Naive B cell (primary cell): ENCODE results near the gene SSH2. TPM values are rescaled to one million over a fixed set of nuclear protein-coding genes. Genes with fewer than 3 reads are reported as not detected.
A peak's percentile ranks its signal among the peaks of the same experiment; 100 is the strongest.

ENCODE experiments used
- ATAC-seq, 2 donors: fragments of 150-1000 bp; cut with Tn5 transposase; 2 replicates each; pipeline ENCODE4 v1.10.0; 2021; ENCODE audit warnings: low read depth in 2 of 2, mild to moderate bottlenecking in 2 of 2, moderate library complexity in 2 of 2
- DNase-seq: peaks from one replicate; pipeline ENCODE4 v3.0.0; 2022
- H3K27ac Mint-ChIP-seq, 6 donors: one replicate each; pipeline ENCODE4 v1.8.0; 2020 to 2022; ENCODE audit warnings: mild to moderate bottlenecking in 6 of 6, mixed read lengths in 6 of 6, moderate library complexity in 5 of 6, inconsistent platforms in 2 of 6
- H3K27me3 Mint-ChIP-seq, 3 donors: one replicate each; pipeline ENCODE4 v1.8.0; 2021 to 2022; ENCODE audit warnings: mixed read lengths in 3 of 3, mild to moderate bottlenecking in 1 of 3
- H3K36me3 Mint-ChIP-seq, 2 donors: one replicate each; pipeline ENCODE4 v1.8.0; 2020 to 2022; ENCODE audit warnings: mixed read lengths in 2 of 2, inconsistent platforms in 1 of 2, mild to moderate bottlenecking in 1 of 2
- H3K4me1 Mint-ChIP-seq, 3 donors: one replicate each; pipeline ENCODE4 v1.8.0; 2020 to 2022; ENCODE audit warnings: mixed read lengths in 3 of 3, inconsistent platforms in 1 of 3, mild to moderate bottlenecking in 1 of 3, moderate library complexity in 1 of 3
- H3K4me3 Mint-ChIP-seq, 8 donors: one replicate each; pipeline ENCODE4 v1.8.0; 2020 to 2022; ENCODE audit warnings: mild to moderate bottlenecking in 8 of 8, mixed read lengths in 8 of 8, moderate library complexity in 8 of 8, inconsistent platforms in 2 of 8
- H3K9me3 Mint-ChIP-seq, 7 donors: one replicate each; pipeline ENCODE4 v1.8.0; 2020 to 2022; ENCODE audit warnings: mixed read lengths in 7 of 7, mild to moderate bottlenecking in 5 of 7, inconsistent platforms in 2 of 7, moderate library complexity in 1 of 7
- polyA plus RNA-seq, 6 donors: library from polyadenylated mRNA; unstranded; fragments of 300-500 nt; fragmentation: Illumina TruSeq; gene quantifications; one replicate each; pipeline ENCODE4 v1.2.3, GENCODE V29; 2021; ENCODE audit warnings: low read depth in 6 of 6

The SSH2 gene
- polyA plus RNA-seq, 6 donors from 2014 or later = 46.3 to 96.7 (median 65.5) TPM

DNA sequence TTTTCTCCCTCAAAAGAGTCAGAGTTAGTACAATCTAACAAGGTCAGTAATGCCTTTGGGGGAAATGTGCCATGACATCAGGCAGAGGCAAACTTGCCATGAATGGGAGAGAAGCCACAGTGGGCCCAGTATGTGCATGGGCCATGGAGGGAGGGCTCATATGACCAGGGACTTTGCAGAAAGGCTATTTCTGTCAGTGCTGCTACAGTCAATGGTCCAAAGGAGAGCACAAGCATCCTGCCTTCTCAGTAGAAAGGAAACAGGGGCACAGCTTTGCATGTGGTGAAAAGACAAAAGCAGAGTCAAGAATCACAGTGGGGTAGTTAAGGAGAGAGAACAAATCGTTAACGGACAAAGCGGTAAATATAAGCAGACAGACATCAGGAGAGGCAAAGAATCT is 296.1 kb downstream of the SSH2 start:
- ATAC-seq = no peak
- H3K36me3 Mint-ChIP-seq = peaks cover 13 to 25% of the 10 kb centered on the region in 2 donors
- no peaks in the 10 kb centered on the region for H3K27me3 Mint-ChIP-seq
- H3K27ac Mint-ChIP-seq = peak overlapping the region in 3 of 6 donors; percentile 11 to 91 (median 37)
- DNase-seq = no peak
- H3K4me1 Mint-ChIP-seq = peaks cover 10 to 23% (median 11%) of the 10 kb centered on the region in 3 donors
- no peak overlapping the region for H3K4me3 Mint-ChIP-seq
- H3K9me3 Mint-ChIP-seq = no peaks in the 10 kb centered on the region

DNA sequence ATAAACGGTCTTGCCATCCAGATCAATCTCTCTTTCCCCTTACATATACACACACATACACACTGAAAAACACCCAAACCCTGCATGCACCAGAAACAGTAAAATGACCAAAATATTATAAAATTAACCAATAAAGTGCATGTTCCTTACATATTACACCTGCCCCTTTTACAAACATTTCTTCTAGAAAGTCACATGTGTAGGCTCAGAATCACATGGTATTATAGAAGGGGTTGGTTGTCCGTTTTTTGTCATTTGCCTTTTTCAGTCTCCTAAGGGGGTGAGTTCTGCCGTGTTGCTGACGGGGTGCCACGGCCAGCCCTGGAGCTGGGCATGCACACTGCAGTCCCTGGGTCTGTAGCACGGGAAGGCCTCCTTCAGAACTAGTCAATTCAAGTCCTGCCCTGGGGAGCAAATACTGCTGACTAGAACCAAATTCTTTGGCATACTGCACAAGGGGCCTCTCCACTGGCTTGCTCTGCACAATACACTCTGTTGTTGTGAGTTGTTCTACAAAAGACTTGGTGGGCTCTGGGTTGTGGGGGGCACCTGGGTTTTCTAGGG is 299.3 kb downstream of the SSH2 start:
- Mint-ChIP-seq H3K4me3 (no peak overlapping the region), H3K36me3 (peaks cover 13 to 17% of the 10 kb centered on the region in 2 donors), H3K4me1 (peaks cover 14 to 26% (median 24%) of the 10 kb centered on the region in 3 donors), H3K9me3 (no peaks in the 10 kb centered on the region), H3K27me3 (no peaks in the 10 kb centered on the region), H3K27ac (peak overlapping the region in 4 of 6 donors; percentile 33 to 85 (median 76))
- ATAC-seq (no peak), DNase-seq (no peak)

DNA sequence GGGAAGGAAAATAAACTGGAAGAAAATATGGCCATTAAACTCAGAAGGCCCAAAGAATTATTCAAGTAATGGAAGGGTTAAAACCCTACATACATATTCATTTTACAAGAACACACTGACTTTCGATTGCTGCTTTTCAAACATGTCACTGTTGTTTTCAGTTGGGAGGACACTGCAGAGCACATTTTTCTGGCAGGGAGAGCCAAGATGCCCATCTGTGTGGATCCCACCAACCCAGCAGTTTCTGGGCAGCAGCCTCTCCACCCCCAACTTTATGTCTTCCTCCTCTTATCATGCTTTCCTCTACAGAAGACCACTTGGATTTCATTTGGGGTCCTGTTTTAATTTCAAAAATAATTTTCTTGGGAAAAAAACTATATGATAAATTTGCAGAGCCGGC is 300.2 kb downstream of the SSH2 start:
- no peak overlapping the region for H3K4me3 Mint-ChIP-seq
- peak overlapping the region in 2 of 6 donors; percentile 32 to 72 for H3K27ac Mint-ChIP-seq
- no peaks in the 10 kb centered on the region for H3K27me3 Mint-ChIP-seq
- ATAC-seq (no peak), DNase-seq (no peak)
- no peaks in the 10 kb centered on the region for H3K9me3 Mint-ChIP-seq
- peaks cover 14 to 26% (median 23%) of the 10 kb centered on the region in 3 donors for H3K4me1 Mint-ChIP-seq
- H3K36me3 Mint-ChIP-seq = peaks cover 13 to 17% of the 10 kb centered on the region in 2 donors

DNA sequence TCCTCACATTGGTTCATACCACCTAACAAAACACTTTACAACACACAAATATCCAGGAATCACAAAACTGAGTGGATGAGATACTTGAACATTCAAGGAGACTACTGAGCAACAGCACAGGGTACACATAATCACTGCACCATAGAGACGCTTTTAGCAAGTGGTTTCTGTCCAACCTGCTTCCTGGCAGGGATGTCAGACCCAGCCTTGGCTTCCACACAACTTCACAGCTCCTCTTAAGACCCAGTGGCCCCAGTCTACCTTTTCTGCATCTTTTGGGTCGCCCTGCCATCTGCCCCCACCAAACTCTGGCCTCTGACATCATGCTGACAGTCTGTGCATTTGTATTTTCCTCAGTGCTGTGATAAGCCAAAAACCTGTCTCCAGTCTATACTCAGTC is 301.4 kb downstream of the SSH2 start:
- Mint-ChIP-seq H3K4me1 (peaks cover 9 to 28% (median 20%) of the 10 kb centered on the region in 3 donors), H3K4me3 (peak overlapping the region in 1 of 8 donors; percentile 21), H3K36me3 (peaks cover 11 to 13% of the 10 kb centered on the region in 2 donors), H3K27me3 (no peaks in the 10 kb centered on the region), H3K27ac (peak overlapping the region in 5 of 6 donors; percentile 65 to 84 (median 75)), H3K9me3 (no peaks in the 10 kb centered on the region)
- DNase-seq (no peak), ATAC-seq (no peak)

DNA sequence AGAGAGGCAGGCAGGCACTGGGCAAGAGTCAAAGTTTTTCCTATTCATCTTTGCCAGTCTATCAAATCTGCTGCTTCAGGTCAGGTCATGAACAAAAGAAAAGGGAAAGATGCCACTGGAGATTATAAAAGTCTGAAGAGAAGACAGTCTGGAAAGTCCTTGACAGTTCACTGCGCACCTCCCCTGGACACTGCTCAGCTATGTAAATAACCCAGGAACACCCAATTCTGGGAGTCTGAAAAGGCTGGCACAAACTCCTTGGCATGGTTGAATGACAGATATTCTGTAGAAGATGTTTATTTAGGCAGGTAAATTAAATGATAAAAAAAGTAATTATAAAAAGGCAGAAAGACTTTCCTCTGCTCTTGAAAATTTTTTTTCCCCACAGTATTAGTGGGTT is 302.1 kb downstream of the SSH2 start:
- no peaks in the 10 kb centered on the region for H3K27me3 Mint-ChIP-seq
- no peaks in the 10 kb centered on the region for H3K9me3 Mint-ChIP-seq
- no peak for ATAC-seq
- DNase-seq = no peak
- H3K4me3 Mint-ChIP-seq = no peak overlapping the region
- H3K36me3 Mint-ChIP-seq = peaks cover 10 to 13% of the 10 kb centered on the region in 2 donors
- peaks cover 12 to 34% (median 27%) of the 10 kb centered on the region in 3 donors for H3K4me1 Mint-ChIP-seq
- H3K27ac Mint-ChIP-seq = peak overlapping the region in 5 of 6 donors; percentile 11 to 56 (median 45)

DNA sequence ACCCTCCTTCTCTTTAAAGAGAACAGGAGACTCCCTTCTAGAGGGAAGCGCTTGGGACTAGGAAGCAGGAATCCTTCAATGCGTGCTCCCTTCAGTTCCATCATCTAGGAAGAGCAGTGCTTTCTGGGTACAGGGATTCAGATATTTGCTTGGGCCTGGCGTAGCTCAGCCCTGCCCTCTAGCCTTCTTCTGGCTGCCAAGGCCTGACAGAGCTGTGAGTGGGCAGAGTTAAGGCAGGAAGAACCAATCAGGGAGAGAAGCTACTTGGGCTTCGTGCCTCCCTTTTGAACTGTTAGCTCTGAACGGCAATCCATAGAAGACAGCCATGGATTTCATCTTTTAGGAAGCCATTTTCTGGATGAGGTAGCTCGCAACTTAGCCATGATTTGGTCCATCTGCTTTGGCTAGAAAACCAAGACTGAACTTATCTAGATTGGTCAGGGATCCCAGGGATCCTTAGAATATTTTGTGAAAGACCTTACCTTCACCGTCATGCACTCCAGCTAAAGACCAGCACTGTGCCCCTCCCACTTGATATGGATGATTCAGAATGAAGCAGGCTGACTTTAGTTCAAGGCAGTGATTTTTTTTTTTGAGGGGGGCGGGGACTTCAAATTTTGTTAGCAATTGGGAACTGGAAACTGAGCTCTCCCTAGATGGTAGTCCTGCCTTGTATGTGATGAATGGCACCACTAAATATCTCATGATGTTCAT is 304.8 kb downstream of the SSH2 start:
- no peak for ATAC-seq
- DNase-seq = no peak
- peak overlapping the region; percentile 5 to 87 (median 46) for H3K27ac Mint-ChIP-seq
- H3K9me3 Mint-ChIP-seq = no peaks in the 10 kb centered on the region
- no peaks in the 10 kb centered on the region for H3K27me3 Mint-ChIP-seq
- H3K36me3 Mint-ChIP-seq = no peaks in the 10 kb centered on the region
- peaks cover 15 to 39% (median 34%) of the 10 kb centered on the region in 3 donors for H3K4me1 Mint-ChIP-seq
- peak overlapping the region in 2 of 8 donors; percentile 26 to 72 for H3K4me3 Mint-ChIP-seq

DNA sequence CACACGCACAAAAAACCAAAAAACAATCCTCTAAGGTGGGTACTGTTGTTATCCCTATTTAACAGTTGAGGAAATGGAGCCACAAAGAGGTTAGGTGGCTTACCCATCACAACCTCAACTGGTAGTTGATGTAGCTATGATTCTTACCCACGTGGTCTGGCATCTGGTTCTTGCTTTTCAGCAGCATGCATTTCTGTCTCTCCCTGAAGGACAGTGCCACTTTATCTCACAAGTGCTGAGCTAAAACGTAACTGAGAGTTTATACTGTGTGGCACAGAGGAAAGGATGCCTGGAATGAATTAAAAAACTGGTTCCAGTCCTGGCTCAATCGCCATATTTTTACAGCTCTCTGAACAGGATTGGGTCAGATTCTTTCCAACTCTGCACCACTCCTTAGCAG is 305.4 kb downstream of the SSH2 start:
- Mint-ChIP-seq H3K9me3 (no peaks in the 10 kb centered on the region), H3K4me1 (peaks cover 15 to 39% (median 34%) of the 10 kb centered on the region in 3 donors), H3K4me3 (peak overlapping the region in 3 of 8 donors; percentile 26 to 72 (median 53)), H3K27me3 (no peaks in the 10 kb centered on the region), H3K27ac (peak overlapping the region in 3 of 6 donors; percentile 19 to 51 (median 35)), H3K36me3 (no peaks in the 10 kb centered on the region)
- ATAC-seq (no peak), DNase-seq (no peak)

DNA sequence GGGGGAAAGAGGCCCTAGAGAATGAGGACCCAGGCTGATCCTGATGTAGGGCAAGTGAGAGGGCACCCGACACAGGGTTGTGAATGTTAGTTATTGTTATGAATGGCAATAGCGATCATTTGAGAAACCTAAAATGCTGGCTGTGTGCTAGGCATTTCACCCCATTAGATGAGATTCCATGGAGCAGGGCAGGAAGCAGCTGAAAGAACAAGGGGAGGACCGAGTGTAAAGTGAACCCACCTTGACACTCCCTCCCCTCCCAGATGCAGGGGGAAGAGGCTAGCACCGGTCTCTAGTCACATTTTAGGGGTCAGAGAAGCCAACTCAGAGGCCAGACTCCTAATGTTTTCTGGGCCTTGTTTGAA is 306.8 kb downstream of the SSH2 start:
- no peaks in the 10 kb centered on the region for H3K36me3 Mint-ChIP-seq
- H3K4me3 Mint-ChIP-seq = peak overlapping the region; percentile 72 to 93 (median 81)
- ATAC-seq = no peak
- H3K27me3 Mint-ChIP-seq = no peaks in the 10 kb centered on the region
- no peaks in the 10 kb centered on the region for H3K9me3 Mint-ChIP-seq
- H3K4me1 Mint-ChIP-seq = peaks cover 8 to 31% (median 31%) of the 10 kb centered on the region in 3 donors
- no peak for DNase-seq
- H3K27ac Mint-ChIP-seq = peak overlapping the region in 2 of 6 donors; percentile 54 to 74

DNA sequence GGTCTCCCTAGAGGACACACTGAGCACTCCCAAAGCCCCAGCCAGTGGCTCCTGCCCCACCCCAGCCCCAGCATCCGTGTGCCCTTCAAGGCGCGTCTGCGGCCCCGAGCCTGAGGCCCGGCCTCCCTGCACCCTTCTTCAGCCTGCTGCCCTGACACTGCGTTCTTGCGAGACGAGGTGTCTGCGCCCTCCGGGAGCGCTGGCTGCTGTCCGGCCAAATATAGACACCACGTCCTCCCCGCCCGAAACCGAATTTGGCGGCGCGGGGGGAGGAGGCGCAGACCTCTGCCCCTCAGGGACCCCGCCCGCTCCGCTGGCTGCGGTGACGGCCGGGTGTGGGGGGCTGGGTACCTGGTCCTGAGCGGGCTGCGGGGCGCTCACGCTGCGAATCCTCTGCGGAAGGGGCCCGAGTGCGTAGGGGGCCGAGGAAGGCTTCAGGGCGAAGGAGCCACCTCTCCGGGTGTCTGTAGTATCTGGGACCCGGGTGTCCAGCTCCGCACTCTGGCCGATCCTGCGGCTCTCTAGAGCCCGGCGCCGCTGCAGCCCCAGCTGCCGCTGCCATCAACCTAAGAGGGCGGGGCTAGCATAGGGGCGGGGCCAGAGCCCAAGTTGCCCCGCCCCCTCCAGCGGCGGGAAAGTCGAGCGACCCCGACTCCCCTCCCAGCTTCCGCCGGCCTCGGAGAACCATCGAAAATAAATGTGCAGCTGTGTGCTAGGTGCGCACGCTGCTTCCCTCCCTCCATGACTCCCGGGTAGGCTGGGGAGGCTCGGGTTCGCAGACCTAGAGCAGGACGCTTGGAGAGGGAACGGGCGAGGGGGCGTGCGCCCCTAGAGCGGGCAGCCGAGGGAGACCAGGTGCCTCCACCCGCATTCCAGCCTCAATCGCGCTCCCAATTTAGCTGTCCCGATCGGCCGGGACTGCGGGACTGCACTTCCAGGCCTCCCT is 307.4 kb downstream of the SSH2 start, which contains the start of gene CORO6:
CORO6 (minus strand) TSS at position 576 of the 946 bp plus-strand sequence. CDS start 1,491 bp downstream, outside the sequence.
- no peaks in the 10 kb centered on the region for H3K9me3 Mint-ChIP-seq

DNA sequence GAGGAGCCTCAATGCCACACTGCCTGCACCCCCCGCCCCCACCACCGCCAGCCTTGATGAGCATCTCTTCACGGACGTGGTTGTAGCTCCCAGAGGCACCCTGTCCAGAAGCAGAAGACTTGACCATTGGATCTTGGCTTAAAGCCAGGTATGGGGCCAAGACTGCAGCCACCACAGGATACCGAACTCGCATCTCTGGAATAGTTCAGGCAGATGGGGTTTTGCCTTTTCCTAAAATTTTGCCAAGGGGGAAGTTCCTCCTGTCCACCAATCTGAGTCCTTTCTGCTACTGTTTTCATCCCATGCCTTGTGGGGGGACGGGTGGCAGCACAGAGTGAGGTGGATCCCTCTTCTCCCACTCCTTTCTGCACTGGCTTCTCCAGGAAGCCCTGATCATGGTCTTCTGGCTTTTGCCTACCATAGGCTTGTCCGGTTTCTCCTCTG is 308.3 kb downstream of the SSH2 start:
- H3K36me3 Mint-ChIP-seq = no peaks in the 10 kb centered on the region
- no peaks in the 10 kb centered on the region for H3K9me3 Mint-ChIP-seq
- peaks cover 14 to 37% (median 34%) of the 10 kb centered on the region in 3 donors for H3K4me1 Mint-ChIP-seq
- DNase-seq = no peak
- H3K4me3 Mint-ChIP-seq = peak overlapping the region; percentile 72 to 93 (median 80)
- peak overlapping the region in 2 of 6 donors; percentile 75 to 90 for H3K27ac Mint-ChIP-seq
- peaks cover 5 to 7% (median 6%) of the 10 kb centered on the region in 3 donors for H3K27me3 Mint-ChIP-seq
- ATAC-seq = no peak

More for the DNA sequence above, 307.4 kb downstream of the SSH2 start, which contains the start of gene CORO6:
- peak; percentile 55 to 58 for ATAC-seq
- peak; percentile 58 for DNase-seq
- H3K4me3 Mint-ChIP-seq = peak within 1 kb of the TSS; percentile 72 to 93 (median 82)
- H3K27me3 Mint-ChIP-seq = no peaks in the 10 kb centered on the region
- H3K4me1 Mint-ChIP-seq = peaks cover 8 to 34% (median 30%) of the 10 kb centered on the region in 3 donors
- peak within 1 kb of the TSS in 4 of 6 donors; percentile 54 to 90 (median 74) for H3K27ac Mint-ChIP-seq
- H3K36me3 Mint-ChIP-seq = no peaks in the 10 kb centered on the region

DNA sequence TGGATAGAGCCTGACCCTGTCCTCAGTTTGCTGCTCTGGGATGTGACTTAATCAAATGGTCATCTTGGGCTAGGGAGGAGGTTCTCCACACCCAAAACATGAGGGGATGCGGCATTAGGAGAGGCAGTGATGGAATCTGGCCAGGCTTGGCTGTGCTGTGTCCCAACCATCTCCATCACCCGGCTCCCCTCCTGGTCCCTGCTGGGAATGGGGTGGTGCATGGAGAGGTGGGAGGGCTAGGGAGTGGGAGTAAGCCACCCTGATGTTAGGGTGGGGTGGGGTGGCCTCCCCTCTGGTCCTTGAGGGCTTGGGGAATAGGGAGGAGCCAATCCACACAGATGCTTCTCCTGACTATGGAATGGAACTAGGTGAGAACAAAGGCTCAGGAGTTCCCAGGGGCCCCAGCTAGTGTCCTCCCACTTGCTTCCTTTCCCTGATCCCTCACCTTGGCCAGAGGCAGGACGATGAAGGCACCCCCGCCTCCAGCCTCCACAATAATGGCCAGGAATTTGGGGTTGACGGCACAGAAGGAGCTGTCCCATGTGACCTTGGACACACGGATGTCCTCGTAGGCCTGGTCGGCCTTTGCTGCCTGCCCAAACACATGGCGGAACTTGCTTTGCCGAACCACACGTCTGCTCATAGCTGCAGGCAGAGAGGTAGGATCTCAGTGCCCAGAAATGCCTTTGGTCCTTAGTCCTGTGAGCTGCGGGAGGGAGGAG is 309.1 kb downstream of the SSH2 start:
- H3K27ac Mint-ChIP-seq = no peak overlapping the region
- no peaks in the 10 kb centered on the region for H3K9me3 Mint-ChIP-seq
- DNase-seq = no peak
- peak overlapping the region in 6 of 8 donors; percentile 72 to 89 (median 78) for H3K4me3 Mint-ChIP-seq
- no peak for ATAC-seq
- peaks cover 8 to 12% (median 11%) of the 10 kb centered on the region in 3 donors for H3K27me3 Mint-ChIP-seq
- H3K4me1 Mint-ChIP-seq = peaks cover 19 to 42% (median 42%) of the 10 kb centered on the region in 3 donors
- H3K36me3 Mint-ChIP-seq = no peaks in the 10 kb centered on the region

DNA sequence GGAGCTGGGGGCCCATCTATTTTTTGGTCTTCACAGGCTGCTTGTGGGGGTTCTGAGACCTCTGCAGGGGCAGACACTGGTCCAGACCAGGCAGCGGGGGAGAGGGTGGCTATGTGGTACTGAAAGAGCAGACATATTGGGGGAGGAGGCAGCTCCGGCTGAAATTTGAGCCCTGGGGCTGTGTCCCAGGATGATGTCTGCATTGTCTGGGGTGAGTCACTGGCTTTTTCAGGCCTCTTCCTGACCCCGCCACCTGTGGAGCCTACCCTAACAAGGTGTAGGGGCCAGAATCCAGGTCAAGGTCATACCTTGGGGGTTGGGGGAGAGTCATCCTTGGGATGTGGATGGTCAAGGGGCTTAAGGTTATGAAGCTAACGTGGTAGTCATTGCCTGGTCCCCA is 309.8 kb downstream of the SSH2 start:
- peaks cover 11 to 15% (median 12%) of the 10 kb centered on the region in 3 donors for H3K27me3 Mint-ChIP-seq
- no peak for ATAC-seq
- no peak for DNase-seq
- peaks cover 23 to 49% (median 48%) of the 10 kb centered on the region in 3 donors for H3K4me1 Mint-ChIP-seq
- no peaks in the 10 kb centered on the region for H3K36me3 Mint-ChIP-seq
- H3K9me3 Mint-ChIP-seq = no peaks in the 10 kb centered on the region
- peak overlapping the region in 3 of 8 donors; percentile 4 to 60 (median 5) for H3K4me3 Mint-ChIP-seq
- no peak overlapping the region for H3K27ac Mint-ChIP-seq
